Fibroblast of lung (primary cell): ENCODE measurements around the gene NUP85.

Source experiments
- EZH2 ChIP-seq: IDR thresholded peaks from 2 replicates; pipeline ENCODE4 v1.5.1; 2012; ENCODE audit warnings: low read length, control low read depth, mild to moderate bottlenecking; ENCODE audit errors: missing control alignments
- TF ChIP-seq, protein P1 (sequence below), 2 donors: IDR thresholded peaks in 1 of 2; conservative IDR thresholded peaks in 1 of 2; 1 replicate in 1 of 2; 2 replicates in 1 of 2; pipeline ENCODE4 v1.5.1; 2011 to 2012; ENCODE audit warnings: low read length in 2 of 2, control low read depth in 1 of 2, inconsistent platforms in 1 of 2, low read depth in 1 of 2, mild to moderate bottlenecking in 1 of 2

DNA sequence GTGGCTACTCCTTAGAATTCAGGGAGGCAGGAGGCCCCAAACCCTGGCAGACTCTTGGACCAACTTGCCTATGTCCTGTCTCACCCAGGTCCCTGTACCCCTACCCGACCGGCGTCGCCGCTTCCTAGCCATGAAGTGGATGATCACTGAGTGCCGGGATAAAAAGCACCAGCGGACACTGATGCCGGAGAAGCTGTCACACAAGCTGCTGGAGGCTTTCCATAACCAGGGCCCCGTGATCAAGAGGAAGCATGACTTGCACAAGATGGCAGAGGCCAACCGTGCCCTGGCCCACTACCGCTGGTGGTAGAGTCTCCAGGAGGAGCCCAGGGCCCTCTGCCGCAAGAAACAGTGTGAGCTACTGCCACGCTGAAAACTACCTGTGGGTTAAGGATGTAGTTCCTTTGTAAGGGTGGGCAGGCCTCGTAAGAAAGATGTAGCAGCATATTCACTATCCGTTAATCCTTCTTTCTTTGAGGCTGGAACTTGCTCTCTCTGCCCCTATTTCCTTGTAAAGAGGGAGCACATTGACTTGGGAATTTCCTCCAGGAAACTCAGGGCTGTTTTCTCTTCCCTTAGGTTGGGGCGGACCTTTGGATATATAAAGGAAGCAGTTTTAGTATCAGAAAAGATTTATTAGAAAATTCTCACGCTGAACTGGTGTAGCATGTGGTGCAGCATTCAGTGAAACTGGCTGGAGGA, 60.3 kb downstream of the NUP85 start:
- TF ChIP-seq, protein P1, sequence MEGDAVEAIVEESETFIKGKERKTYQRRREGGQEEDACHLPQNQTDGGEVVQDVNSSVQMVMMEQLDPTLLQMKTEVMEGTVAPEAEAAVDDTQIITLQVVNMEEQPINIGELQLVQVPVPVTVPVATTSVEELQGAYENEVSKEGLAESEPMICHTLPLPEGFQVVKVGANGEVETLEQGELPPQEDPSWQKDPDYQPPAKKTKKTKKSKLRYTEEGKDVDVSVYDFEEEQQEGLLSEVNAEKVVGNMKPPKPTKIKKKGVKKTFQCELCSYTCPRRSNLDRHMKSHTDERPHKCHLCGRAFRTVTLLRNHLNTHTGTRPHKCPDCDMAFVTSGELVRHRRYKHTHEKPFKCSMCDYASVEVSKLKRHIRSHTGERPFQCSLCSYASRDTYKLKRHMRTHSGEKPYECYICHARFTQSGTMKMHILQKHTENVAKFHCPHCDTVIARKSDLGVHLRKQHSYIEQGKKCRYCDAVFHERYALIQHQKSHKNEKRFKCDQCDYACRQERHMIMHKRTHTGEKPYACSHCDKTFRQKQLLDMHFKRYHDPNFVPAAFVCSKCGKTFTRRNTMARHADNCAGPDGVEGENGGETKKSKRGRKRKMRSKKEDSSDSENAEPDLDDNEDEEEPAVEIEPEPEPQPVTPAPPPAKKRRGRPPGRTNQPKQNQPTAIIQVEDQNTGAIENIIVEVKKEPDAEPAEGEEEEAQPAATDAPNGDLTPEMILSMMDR (conservative IDR thresholded peaks at IDR 0.05 in 1 of 2, IDR thresholded peaks at IDR 0.05 in 1 of 2; ENCODE audit: low read depth in 1 of 2, low read length in 2 of 2): no peak
- no peak for TF ChIP-seq EZH2
